ENCODE data around the gene ARHGAP29. TPM values are rescaled to one million over a fixed set of nuclear protein-coding genes. Genes with fewer than 3 reads are reported as not detected.

Gene ARHGAP29
- total RNA-seq, 1 donor from 2014 or later = 66.5 TPM

DNA sequence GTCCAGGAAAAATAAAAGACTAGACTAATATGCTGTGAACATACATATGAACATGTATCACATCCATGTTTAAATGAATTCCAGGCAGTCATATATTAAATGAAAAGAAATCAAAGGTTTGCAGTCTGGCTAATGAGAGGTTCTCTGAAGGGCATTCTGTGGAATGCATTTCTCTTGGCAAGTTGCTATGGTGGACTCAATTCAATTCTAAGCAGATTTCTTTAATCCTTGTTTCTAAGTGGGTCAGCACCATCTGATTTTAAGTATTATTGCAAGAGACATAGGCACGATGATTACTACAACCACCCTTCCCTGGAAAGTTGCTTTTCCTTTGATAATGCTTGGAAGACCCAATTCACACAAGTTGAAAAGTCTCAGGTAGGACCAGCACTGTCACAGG, 92.5 kb downstream of the ARHGAP29 start:
- no peaks in the 10 kb centered on the region for H3K9me3 ChIP-seq
- TF ChIP-seq, protein P1, sequence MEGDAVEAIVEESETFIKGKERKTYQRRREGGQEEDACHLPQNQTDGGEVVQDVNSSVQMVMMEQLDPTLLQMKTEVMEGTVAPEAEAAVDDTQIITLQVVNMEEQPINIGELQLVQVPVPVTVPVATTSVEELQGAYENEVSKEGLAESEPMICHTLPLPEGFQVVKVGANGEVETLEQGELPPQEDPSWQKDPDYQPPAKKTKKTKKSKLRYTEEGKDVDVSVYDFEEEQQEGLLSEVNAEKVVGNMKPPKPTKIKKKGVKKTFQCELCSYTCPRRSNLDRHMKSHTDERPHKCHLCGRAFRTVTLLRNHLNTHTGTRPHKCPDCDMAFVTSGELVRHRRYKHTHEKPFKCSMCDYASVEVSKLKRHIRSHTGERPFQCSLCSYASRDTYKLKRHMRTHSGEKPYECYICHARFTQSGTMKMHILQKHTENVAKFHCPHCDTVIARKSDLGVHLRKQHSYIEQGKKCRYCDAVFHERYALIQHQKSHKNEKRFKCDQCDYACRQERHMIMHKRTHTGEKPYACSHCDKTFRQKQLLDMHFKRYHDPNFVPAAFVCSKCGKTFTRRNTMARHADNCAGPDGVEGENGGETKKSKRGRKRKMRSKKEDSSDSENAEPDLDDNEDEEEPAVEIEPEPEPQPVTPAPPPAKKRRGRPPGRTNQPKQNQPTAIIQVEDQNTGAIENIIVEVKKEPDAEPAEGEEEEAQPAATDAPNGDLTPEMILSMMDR (IDR thresholded peaks at IDR 0.05) = no peak
- peaks cover 3% of the 10 kb centered on the region for H3K4me1 ChIP-seq
- H3K27me3 ChIP-seq = no peaks in the 10 kb centered on the region
- ATAC-seq (no peak), DNase-seq (no peak)
- H3K36me3 ChIP-seq = no peaks in the 10 kb centered on the region
- H3K27ac ChIP-seq = no peak overlapping the region
- no peak overlapping the region for H3K4me3 ChIP-seq
- intact Hi-C loops (cut with DNase I) = no loop called here

DNA sequence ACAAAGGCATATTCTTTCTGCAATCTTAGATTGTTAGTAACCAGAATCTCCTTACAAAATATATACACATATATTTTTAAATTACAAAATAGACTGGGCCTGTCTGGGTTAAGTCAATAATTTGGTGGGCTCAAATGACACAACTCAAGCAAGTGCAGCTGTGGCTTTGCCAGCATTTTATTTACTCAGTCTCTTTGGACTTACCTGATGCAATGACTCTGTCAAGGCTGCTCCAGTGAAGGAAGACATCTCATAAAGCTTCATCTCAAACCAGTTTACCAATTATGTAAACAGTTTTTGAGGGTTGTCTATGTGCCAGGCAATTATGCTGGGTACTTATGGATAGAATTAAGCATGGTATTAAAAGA, 93.6 kb downstream of the ARHGAP29 start:
- ATAC-seq = no peak
- Histone ChIP-seq H3K27me3 (no peaks in the 10 kb centered on the region), H3K4me1 (peaks cover 3% of the 10 kb centered on the region), H3K27ac (no peak overlapping the region), H3K36me3 (no peaks in the 10 kb centered on the region), H3K4me3 (no peak overlapping the region), H3K9me3 (no peaks in the 10 kb centered on the region)
- intact Hi-C loops (cut with DNase I) = no loop called here
- no peak for DNase-seq
- TF ChIP-seq, protein P1 (IDR thresholded peaks at IDR 0.05) = no peak

DNA sequence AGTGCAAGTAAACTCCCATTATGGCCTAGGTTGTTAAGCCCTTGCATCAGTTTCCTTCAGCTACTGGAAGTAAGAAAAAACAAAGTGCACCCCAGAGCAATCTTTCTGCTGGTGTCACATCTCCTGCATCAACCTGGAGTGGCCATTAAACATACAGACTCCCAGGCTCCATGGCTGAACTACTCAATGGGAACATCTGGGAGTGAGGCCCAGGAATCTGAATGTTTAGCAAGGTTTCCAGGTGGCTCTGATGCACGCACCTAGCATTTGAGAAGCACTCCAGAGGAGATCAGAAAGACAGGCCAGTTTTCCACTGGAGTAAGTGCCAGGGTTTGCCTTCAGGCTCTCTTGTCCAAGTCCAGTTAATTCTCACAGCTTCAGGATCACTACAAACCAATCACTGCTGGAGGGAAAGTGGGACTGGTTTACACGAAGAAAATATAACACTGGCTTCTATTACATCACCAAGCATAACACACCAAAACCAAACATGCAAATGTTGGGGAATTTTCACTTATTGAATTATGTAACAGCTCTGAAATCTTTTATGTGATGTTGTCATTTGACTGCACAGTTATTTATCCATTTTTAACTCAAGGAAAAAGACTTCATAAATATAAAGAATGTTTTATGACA, 94.1 kb downstream of the ARHGAP29 start:
- ATAC-seq (no peak), DNase-seq (no peak)
- Histone ChIP-seq H3K27ac (no peak overlapping the region), H3K9me3 (no peaks in the 10 kb centered on the region), H3K4me3 (no peak overlapping the region), H3K27me3 (no peaks in the 10 kb centered on the region), H3K4me1 (peaks cover 3% of the 10 kb centered on the region), H3K36me3 (no peaks in the 10 kb centered on the region)
- intact Hi-C loops (cut with DNase I) = no loop called here
- TF ChIP-seq, protein P1 (IDR thresholded peaks at IDR 0.05) = no peak

DNA sequence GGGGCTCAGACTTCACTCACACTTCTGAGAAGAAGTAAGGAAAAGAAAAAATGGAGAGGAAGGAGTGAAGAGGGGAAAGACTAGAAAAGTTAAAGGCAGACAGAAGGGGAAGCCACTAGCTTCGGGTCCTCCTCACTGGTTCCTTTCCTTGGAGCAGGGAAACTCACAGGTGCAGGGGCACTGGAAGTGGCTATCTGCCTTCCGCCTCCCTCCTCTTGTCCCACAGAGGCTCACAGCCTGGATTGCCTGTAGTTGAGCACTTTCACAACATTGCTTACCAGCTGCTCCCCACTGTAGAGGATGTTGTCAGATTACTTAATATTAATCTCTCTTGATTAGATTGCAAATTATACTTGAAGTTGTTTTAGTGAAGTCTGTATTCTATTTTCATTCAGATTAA, 94.8 kb downstream of the ARHGAP29 start:
- Histone ChIP-seq H3K4me3 (no peak overlapping the region), H3K27me3 (no peaks in the 10 kb centered on the region), H3K9me3 (no peaks in the 10 kb centered on the region), H3K27ac (no peak overlapping the region), H3K4me1 (peaks cover 3% of the 10 kb centered on the region), H3K36me3 (no peaks in the 10 kb centered on the region)
- DNase-seq (no peak), ATAC-seq (no peak)
- intact Hi-C loops (cut with DNase I) = no loop called here
- TF ChIP-seq, protein P1 (IDR thresholded peaks at IDR 0.05) = no peak

DNA sequence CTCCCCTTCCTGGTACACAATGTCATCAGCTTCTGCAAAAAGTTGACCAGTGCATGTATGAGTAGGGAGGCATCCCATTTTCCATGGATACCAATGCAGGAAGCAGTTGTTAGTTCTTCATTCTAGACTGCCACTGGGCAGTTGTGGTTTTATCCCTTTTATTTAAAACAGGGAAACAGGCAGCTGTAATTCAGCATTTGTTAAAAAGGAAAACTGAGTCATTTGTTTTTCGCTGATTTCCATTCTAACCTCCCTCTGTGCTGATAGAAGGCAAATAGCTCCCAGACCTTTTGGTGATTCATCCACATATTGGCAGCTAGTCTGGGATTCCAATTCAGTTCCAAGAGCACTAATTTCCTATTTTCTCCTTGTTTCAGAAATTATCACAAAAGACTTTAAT, 95.4 kb downstream of the ARHGAP29 start:
- Histone ChIP-seq H3K4me3 (no peak overlapping the region), H3K27me3 (no peaks in the 10 kb centered on the region), H3K4me1 (peaks cover 3% of the 10 kb centered on the region), H3K9me3 (no peaks in the 10 kb centered on the region), H3K36me3 (no peaks in the 10 kb centered on the region), H3K27ac (no peak overlapping the region)
- DNase-seq (no peak), ATAC-seq (no peak)
- intact Hi-C loops (cut with DNase I) = no loop called here
- TF ChIP-seq, protein P1 (IDR thresholded peaks at IDR 0.05) = no peak

DNA sequence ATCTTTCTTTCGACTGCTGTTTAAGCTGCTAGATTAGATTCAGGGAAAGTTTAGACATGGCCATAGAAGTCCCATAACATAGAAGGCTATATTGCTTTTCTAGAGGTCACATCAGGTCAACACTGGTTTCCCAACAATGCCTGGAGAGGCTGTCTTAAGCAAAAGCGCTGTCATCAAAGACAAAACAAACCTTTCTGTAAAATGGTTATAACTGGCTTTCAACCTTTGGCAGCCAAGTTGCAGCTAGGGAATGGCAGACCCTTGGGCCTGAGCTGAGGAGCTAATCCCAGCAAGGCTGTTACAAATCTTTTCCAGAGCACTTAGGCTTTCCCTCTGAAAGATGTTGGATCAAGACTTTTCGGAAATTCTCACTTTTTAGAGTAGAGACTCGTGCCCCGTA, 105.3 kb downstream of the ARHGAP29 start:
- Histone ChIP-seq H3K27ac (no peak overlapping the region), H3K4me1 (no peaks in the 10 kb centered on the region), H3K36me3 (no peaks in the 10 kb centered on the region), H3K9me3 (no peaks in the 10 kb centered on the region), H3K4me3 (no peak overlapping the region), H3K27me3 (no peaks in the 10 kb centered on the region)
- intact Hi-C loops (cut with DNase I) = no loop called here
- DNase-seq (no peak), ATAC-seq (no peak)
- TF ChIP-seq, protein P1 (IDR thresholded peaks at IDR 0.05) = no peak
